HG03457 (cell line): Measurements from ENCODE around the gene PGM1.
"Not testable (repeated sequence)": the region's sequence is repeated elsewhere in the genome, so short reads cannot be mapped to it uniquely, and the experiment has no call there.

Source experiments
- ATAC-seq: cut with Tn5 transposase; IDR thresholded peaks from one replicate; pipeline ENCODE4 v1.9.1; 2021; ENCODE audit warnings: moderate number of reproducible peaks; ENCODE audit not compliant: unreplicated experiment

The PGM1 gene

DNA sequence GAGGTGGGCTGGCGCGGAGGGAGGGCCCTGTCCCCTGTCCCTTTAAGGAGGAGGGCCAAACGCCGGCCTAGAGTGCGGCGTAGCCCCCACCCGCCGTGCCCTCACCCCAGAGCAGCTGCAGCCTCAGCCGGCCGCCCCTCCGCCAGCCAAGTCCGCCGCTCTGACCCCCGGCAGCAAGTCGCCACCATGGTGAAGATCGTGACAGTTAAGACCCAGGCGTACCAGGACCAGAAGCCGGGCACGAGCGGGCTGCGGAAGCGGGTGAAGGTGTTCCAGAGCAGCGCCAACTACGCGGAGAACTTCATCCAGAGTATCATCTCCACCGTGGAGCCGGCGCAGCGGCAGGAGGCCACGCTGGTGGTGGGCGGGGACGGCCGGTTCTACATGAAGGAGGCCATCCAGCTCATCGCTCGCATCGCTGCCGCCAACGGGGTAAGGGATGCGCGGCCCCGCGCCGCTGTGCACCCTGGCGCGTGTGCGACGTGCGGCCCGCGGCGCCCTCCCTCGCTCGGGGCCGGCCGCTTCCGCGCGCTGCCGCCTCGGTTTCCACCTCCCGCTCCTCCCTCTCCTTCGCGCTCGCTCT, at the start of gene PGM1:
TSS of gene PGM1 (plus strand) at position 109 of the 583 bp plus-strand sequence. CDS start at position 187, 78 bp downstream.
- ATAC-seq: peak; percentile 75

DNA sequence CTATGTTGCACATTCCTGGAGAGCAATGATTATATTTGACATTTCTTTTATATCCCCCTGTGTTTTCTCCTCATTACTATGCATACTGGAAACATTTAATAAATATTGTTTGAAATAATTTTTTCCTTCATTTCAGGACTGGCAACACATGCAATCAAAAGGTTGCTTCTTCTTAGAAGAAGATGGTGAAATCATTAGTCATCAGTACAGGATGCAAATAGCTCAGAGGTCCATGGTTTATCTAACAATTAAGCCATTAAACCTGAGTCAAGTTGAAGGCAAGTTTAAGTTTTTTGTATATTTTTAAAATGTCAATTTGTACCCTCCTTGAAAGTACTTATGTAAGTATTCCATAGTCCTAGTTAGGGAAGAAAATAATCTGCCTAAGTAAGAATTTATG, 47.4 kb upstream of the PGM1 start:
- no peak for ATAC-seq

DNA sequence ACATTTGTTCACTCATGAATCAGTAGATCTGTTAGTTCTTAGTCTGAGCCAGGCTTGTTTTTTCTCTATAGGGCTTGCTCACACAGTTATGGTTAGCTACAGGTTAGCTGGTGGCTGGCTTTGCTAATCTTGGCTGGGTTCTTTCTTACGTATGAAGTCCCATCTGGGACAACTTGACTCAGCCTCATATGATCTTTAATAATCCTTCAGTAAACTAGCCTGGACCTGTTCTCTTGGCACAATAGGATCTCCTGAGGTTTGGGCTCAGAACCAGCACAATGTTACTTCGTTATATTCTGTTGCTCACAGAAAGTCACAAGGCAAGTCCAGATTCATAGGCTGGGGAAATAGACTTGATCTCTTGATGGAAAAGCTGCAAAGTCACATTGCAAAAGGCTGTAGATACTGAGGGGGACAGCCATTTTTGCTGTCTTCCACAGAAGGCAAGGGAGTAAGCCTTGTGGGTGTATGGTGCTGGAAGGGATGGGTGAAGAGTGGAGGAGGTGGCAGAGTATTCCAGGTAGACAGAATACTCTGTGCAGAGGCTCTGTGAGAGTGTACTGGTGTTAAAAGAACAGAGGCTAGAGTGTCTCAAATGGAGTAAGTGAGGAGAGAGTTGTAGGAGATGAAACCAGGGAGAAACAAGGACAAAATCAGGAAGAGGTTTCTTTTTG, 45.5 kb upstream of the PGM1 start:
- ATAC-seq: no peak

DNA sequence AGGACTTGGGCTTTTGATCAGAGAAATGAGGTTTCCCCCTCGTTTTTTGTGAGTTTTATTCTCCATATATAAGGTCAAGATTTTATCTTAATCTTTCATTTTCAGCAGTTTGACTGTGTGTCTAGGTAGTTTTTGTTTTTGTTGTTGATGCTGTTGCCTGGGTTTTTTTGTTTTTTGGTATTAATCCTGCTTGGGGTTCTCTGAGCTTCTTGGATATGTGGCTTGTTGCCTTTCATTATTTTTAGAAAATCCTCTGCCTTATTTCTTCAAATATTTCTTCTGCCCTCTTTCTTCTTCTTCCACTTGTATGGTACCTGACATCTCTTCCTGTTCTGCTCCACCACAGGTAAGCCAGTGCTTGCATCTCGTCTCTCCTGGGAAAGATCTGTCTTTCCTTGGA, 44.9 kb upstream of the PGM1 start:
- ATAC-seq: no peak

DNA sequence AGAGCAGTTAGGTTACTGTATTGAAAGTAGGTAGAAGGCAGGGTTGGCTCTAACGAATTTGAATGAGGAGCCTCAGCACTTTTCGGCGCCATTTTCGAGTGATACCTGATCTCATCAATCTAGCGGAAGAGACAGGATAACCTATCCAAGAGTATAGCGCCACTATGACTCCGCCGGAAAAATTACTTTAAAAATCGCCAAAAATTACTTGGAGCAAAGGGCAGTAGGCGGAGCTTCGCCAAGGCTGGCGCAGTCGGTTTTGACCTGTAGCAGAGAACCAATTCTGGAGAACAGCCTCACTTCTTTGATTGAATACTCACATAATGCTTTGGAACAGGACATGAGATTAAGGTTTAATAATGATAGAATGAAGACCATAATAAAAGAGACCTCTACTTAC, 44.3 kb upstream of the PGM1 start:
- no peak for ATAC-seq

DNA sequence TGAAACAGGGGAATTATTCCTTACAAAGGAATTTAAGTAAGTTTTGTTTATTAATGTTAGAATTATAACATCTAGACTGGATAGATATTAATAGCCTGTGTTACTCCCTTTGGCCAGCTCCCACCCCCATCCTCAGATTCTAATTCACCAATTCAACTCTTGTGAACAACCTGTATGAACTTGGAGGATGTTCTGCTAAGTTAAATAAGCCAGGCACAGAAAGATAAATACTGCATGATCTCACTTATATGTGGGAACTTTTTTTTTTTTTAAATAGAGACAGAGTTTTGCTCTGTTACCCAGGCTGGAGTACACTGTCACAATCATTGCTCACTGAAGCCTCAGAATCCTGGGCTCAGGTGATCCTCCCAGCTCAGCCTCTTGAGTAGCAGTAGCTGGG, 37.7 kb upstream of the PGM1 start:
- no peak for ATAC-seq

DNA sequence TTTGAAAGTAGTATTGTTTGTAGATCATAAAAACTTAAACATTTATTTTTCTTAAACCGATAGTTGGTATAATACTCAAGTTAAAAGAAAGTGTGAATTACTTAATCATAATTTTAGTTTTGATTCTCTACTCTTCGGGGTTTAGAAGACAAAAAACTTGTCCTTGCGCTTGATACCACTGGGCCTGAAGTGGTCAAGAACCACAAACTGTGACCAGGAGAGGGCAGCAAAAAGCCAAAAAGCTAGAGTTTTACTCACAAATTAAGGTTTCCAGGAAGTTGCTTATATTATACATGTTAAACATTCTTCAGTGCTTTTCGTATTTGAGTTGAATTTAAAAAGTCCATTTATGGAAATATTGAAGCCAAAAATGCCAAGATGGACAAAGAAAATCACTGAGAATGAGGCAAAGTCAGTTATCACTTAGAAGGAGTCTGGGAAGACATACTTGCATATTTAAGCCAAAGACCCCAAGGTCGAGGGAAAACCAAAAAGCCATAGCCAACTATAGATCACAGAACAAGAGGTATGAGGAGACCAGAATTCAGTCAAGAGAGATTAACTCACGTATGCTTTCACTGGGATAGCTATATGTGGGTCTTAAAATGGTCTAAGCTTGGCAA, 35.7 kb upstream of the PGM1 start:
- ATAC-seq: no peak

DNA sequence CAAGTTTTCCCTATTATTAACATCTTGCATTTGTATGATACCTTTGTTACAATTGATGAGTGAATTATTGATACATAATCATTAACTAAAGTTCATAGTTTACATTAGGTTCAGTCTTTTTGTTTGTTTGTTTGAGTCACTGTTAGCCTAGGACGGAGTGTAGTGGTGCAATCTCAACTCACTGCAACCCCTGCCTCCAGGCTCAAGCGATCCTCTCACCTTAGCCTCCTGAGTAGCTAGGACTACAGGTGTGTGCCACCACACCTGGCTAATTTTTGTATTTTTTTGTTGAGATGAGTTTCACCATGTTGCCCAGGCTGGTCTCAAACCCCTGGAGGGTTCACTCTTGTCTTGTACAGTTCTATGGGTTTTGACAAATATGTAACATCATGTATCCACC, 33.9 kb upstream of the PGM1 start:
- no peak for ATAC-seq

DNA sequence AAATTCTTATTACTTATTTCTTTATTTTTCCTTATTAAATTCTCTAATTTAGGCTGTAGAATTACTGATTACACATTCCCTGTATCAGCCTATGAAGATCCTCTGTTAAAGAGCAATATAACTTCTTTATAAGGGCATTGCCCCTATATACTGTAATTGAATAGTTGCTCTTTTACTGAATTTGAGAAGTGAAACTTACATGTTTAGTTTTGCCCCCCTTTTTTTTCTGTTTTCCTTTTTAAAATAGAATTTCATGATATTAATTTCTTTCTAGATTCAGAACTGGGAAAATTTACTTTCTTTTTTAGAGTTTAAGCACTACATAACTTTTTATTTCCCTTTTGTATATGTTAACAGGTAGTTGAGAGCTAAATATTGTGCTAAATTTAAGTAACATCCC, 29.5 kb upstream of the PGM1 start:
- no peak for ATAC-seq

DNA sequence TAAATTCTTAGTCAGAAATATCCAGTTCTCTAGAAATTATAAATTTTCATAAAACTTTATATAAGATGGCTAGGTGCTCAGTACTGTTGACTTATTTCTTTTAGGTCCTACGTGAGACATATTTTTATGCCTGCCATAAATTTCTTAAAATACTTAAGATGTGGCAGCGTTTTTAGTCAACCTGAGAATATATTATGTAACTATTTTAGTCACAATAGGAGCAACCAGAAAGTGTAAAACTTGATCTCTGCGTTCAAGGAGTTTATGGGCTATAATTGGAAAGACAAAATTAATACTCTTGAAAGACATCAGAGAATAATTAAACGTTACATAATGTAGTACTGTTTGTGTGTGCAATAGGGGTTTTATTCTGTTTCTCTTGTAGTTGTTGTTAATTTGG, 24.1 kb upstream of the PGM1 start:
- ATAC-seq: no peak

DNA sequence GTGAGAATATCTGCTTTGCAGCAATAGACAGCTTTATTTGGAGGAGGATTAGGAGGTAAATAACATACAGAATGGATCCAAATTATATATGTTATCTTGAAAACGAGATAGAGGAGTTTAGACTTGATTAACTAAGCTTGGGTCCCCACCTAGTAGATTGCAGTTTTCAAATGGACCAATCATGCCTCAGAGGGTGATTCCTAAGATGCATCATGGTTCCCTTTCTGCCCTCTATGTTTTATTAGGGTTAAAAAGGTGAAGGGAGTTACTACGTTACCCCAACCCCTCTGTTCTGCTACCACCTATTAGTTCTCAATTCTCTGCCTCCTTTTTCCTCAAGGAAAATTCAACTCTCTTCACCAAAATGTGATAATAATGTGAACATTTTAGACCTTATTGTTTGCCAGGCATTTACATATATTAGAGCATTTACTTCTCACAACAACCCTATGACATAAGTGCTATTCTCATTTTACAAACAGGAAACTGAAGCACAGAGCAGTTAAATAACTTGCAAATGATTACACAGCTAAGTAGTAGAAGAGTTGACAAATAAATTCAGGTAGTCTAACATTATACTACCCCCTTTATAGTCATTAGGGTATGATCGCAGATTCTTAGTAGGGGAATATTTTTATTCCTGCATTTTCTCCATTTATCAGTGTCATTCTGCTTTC, 23.4 kb upstream of the PGM1 start:
- no peak for ATAC-seq

DNA sequence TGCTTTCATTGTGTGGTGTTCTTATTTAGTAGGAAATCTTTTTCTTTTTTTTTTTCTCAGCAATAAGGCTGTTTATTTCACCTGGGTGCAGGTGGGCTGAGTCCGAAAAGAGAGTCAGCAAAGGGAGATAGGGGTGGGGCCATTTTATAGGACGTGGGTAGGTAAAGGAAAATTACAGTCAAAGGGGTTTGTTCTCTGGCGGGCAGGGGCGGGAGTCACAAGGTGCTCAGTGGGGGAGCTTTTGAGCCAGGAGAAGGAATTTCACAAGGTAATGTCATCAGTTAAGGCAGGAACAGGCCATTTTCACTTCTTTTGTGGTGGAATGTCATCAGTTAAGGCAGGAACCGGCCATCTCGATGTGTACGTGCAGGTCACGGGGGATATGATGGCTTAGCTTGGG, 20.5 kb upstream of the PGM1 start:
- not testable (repeated sequence) for ATAC-seq

DNA sequence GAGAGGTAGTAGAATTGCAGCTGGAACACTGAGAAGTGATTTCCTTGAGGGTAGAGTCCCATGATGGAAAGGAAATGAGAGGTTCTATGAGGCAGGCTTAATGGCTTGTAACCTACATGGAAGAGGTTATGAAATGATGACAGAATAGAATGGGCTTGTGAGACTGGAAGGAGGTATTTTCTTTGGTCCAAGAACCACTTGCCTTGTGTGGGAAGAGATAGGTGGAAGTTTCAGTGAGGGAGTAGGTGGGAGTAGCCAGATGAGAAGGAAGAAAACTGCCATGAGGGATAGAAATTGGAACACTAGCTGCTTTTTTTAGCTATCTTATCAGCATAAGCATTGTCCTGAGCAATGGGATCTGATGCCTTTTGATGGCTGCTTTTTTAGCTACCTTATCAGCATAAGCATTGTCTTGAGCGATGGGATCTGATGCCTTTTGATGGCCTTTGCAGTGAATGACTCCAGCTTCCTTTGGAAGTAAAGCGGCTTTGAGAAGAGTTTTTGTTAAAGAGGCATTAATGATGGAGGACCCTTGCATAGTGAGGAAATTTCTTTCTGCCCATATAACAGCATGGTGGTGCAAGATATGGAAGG, 18.9 kb upstream of the PGM1 start:
- not testable (repeated sequence) for ATAC-seq

DNA sequence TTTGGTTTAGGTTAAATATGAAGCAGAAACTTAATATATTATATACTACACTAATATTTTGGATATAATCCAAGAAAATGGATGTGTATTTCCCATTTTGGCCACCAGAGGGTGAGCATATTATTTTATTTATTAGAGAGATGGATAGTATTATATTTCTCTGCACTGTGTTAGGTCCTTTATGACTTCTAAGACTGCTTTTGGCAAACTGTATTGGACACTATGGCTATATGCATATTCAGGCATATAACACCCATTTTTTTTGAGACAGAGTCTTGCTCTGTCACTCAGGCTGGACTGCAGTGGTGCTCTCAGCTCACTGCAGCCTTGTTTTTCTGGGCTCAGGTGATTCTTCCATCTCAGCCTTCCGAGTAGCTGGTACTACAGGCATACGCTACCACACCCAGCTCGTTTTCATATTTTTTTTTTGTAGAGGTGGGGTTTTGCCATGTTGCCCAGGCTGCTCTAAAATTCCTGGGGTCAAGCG, 17.8 kb upstream of the PGM1 start:
- no peak for ATAC-seq

DNA sequence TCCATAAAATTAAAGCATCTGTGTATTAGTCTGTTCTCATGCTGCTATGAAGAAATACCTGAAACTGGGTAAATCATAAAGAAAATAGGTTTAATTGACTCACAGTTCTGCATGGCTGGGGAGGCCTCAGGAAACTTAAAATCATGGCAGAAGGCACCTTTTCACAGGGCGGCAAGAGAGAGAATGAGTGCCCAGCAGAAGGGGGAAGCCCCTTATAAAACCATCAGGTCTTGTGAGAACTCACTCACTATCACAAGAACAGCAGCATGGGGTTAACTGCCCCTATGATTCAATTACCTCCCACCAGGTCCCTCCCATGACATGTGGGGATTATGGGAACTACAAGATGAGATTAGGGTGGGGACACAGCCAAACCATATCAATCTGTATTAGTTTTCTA, 6.9 kb upstream of the PGM1 start:
- not testable (repeated sequence) for ATAC-seq

DNA sequence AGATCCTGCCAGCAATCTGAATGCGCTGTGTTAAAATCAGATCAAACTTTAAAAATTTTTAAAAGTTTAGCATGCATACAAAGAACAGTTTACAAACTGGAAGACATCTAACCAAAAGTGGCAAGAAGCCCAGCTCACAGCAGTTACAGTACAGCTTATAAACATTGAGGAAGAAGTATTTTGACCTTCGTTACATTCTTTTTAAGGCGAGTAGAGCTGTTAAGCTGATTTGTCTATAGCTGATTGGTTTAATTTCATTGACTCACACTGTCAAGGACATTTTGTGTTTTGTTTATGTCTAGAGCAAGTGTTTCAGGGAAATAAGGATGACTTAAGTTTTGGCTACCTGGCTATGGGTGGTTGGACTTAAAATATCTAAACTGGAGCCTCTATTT, 3.0 kb upstream of the PGM1 start:
- ATAC-seq: no peak

DNA sequence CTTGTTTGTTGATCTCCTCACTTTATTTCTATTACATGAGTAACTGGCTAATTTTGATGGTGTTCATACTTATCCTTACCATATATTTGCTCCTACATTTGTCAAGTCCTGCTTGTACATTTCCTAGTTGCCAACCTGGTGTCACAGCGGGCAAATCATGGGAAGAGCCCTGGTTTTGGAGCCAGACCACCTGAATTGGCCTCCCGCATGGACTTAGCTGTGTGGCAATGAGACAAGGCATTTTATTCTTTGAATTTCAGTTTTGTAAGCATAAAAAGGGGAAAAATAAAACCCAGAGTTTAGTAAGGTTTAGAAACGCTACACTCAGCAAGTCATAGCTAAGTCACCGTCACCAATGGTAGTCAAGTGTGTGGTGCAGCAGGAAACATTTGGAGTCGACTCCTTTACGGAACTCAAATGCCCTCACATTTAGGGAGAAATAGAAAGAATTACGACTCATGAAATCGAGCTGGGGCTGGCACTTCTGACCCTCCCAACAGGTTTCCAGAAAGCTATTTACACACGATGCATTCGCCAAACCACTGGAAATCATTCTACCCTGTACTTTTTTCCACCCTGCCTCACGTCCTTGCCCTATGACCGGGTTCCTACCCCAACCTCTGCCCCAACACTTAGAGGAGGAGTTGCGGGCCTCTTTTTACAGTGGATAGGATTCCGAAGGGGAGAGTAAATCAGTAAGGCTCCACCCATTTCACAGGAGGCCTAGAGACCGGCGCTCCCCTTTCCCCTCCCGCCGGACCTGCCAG, 492 bp upstream of the PGM1 start:
- no peak for ATAC-seq

DNA sequence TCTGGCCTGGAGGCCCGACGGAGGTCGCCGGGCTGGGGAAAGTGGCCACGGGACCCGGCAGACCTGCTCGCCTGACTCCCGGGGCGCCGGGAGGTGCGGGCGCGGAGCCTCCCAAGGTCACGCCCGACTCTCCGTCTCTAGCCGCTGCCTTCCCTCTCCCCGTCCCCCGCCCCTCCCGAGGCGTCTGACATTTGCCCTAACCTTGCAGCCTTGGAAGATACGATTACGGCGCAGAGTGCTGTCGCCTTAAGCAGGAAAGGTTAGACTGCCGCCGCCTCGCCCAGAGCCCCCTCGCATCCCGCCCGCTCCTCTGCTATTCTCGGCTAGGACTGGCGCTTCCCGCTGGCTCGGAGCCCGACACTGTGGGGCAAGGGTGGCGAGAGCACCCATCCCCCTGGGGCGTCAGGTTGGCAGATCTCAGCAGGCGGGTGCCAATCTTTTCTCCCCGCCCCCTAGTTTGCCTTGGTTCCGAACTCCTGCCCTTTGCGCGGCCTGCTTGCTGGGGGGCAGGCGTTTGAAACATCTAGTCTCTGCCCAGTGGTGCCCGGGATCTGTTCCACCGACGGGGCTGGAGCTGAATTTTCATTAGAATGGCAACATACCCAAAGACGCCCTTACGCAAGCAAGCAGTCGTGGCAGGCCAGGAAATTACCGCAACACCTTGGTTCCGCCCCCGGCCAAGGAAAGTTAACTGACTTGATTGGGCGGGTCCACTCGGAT, 835 bp downstream of the PGM1 start:
- ATAC-seq: peak; percentile 34

DNA sequence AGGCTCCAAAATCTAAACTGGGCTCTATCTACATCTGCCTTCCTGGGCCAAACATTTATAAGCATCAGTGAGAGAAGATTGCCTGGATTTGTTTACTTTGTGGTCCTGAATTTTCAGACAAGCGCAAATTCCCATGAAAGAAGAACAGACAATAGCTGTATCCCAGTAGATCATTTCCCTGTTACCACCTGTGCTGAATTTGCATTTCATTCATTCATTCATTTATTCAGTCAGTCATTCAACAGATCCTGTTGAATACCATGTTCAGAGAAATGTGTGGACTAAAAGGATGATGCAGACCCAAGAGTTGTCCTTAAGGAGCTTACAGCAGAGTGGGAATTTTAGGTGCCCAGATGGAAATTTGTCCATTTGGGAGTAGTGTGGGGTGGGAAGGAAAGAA, 2.2 kb downstream of the PGM1 start:
- ATAC-seq: no peak

DNA sequence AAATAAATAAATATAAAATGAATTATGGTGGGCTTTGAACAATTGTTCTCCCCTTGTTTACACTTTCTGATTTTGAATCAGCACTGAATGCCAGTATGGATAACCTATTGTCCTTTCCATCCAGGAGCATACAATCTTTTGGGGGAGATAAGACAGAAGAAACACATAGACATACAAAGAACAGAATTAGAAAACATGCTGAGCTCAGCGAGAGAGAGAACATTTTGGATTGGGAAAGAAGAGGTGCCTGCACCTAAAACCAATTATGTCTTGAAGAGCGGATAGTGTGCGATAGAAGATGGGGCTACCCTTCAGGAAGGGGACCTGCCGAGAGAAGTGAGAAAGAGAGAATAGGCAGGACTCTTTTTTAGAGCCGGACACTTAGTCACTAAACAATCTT, 6.6 kb downstream of the PGM1 start:
- no peak for ATAC-seq
